Measurements from ENCODE around the gene DYNC1I1. TPM values are rescaled to one million over a fixed set of nuclear protein-coding genes. Genes with fewer than 3 reads are reported as not detected.

Gene DYNC1I1
- total and polyA plus RNA-seq, 2 donors (not counting 3 experiments of a cell fraction or from before 2014, with no cell fraction given) = 1.8 to 3.6 TPM

DNA sequence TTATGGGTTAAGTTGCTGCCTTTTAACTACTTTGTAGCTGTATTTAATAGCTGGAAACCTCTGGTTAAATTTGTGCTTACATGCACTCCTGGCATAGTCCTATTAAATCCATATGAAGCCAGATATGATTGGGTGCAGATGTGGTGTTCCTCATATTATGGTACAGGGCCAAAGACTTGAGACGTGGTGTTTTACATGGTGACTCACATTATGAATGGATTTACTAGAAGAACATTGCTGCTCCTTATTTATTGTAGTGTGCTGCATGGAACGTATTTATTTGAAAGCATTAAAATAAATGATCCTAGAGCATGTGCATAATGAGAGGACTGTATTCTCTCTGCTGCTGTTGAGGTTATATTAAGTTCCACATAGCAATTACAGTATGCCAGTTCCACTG is 325.5 kb downstream of the DYNC1I1 start:
- no peaks in the 10 kb centered on the region for H3K4me1 ChIP-seq (ENCODE audit: control insufficient read depth, extremely low read depth, insufficient read depth, low read length)
- H3K27me3 ChIP-seq (ENCODE audit: control insufficient read depth in 2 of 2, insufficient read depth in 2 of 2, low read length in 2 of 2) = no peaks in the 10 kb centered on the region
- FAIRE-seq (no peak), DNase-seq (ENCODE audit: low read depth, low spot score) (no peak)
- no peak overlapping the region for H3K4me2 ChIP-seq (ENCODE audit: insufficient read depth, low read length)
- no peak overlapping the region for H3K27ac ChIP-seq (ENCODE audit: insufficient read depth, low read depth, low read length)
- H3K36me3 ChIP-seq (ENCODE audit: control insufficient read depth in 2 of 2, extremely low read depth in 1 of 2, insufficient read depth in 2 of 2, low read length in 2 of 2) = no peaks in the 10 kb centered on the region
- ChIA-PET POLR2A (no interaction called here), CTCF (no interaction called here)
- intact Hi-C loops (cut with micrococcal nuclease) (no loop called here), dilution Hi-C loops (cut with MboI; ENCODE audit: extremely low pct_ligation_motif_present, low sequenced_read_pairs) (no loop called here)
- no peak overlapping the region for H2AFZ ChIP-seq (ENCODE audit: low read depth, low read length)
- no peak overlapping the region for H3K9ac ChIP-seq (replicated peaks; ENCODE audit: extremely low read depth, insufficient read depth, low read length)
- H3K4me3 ChIP-seq (replicated peaks in 1 of 3; ENCODE audit: insufficient read depth in 1 of 3, low read depth in 1 of 3, low read length in 3 of 3) = no peak overlapping the region
- TF ChIP-seq GATA2 (IDR thresholded peaks at IDR 0.05; ENCODE audit: insufficient read depth, insufficient read length, low read depth, low read length) (no peak), POLR2AphosphoS5 (IDR thresholded peaks at IDR 0.05; ENCODE audit: insufficient read depth, low read depth, low read length) (no peak), MYC (IDR thresholded peaks at IDR 0.05; ENCODE audit: low read depth, low read length) (no peak), EZH2 (IDR thresholded peaks at IDR 0.05; ENCODE audit: borderline replicate concordance, low read depth, low read length, severe bottlenecking) (no peak), POLR2A (IDR thresholded peaks at IDR 0.05; ENCODE audit: low read depth, low read length) (no peak), MAX (IDR thresholded peaks at IDR 0.05; ENCODE audit: insufficient read depth, insufficient read length) (no peak), FOS (IDR thresholded peaks at IDR 0.05; ENCODE audit: borderline replicate concordance, insufficient read depth, low read length) (no peak), JUN (IDR thresholded peaks at IDR 0.05; ENCODE audit: borderline replicate concordance, insufficient read depth, insufficient read length, low read depth) (no peak), CTCF (IDR thresholded peaks at IDR 0.05; ENCODE audit: extremely low read depth in 1 of 2, insufficient read depth in 1 of 2, low read depth in 1 of 2, low read length in 2 of 2) (no peak)
- H4K20me1 ChIP-seq (replicated peaks; ENCODE audit: control insufficient read depth, extremely low read depth, insufficient read depth, low read length) = no peaks in the 10 kb centered on the region
- BruUV-seq (replicated peaks) = no TSS peak
- no peaks in the 10 kb centered on the region for H3K9me1 ChIP-seq (replicated peaks; ENCODE audit: control insufficient read depth, extremely low read depth, insufficient read depth, low read length)
- H3K9me3 ChIP-seq (replicated peaks; ENCODE audit: control insufficient read depth, insufficient read depth, low read length) = no peaks in the 10 kb centered on the region
- no peaks in the 10 kb centered on the region for H3K79me2 ChIP-seq (ENCODE audit: control insufficient read depth, insufficient read depth, low read length)
